CD4-positive, alpha-beta T cell (primary cell): ENCODE data around the gene USP3. TPM values are rescaled to one million over a fixed set of nuclear protein-coding genes. Genes with fewer than 3 reads are reported as not detected.

Experiments used
- ATAC-seq: fragments of 200-7000 bp; cut with Tn5 transposase; one replicate; pipeline ENCODE4 v1.10.0; 2022; ENCODE audit warnings: mild to moderate bottlenecking; ENCODE audit not compliant: poor library complexity
- CTCF ChIA-PET: fragments of 350-600 bp; sonication (Branson Sonifier 250); formaldehyde crosslinking; loops from one replicate; lab custom pipeline; 2021; ENCODE audit warnings: antibody characterized with exemption, inconsistent platforms; lab: Charles Lee
- POLR2A ChIA-PET: fragments of 350-600 bp; sonication (Branson Sonifier 250); formaldehyde crosslinking; loops from one replicate; lab custom pipeline; 2021; ENCODE audit warnings: antibody characterized with exemption, inconsistent platforms; lab: Charles Lee
- DNase-seq, 14 experiments: peaks; one replicate each; pipeline ENCODE4 v3.0.0-alpha.2; 2013 to 2020; ENCODE audit warnings: mixed read lengths in 2 of 14
- H3K27ac ChIP-seq, 2 donors: one replicate each; pipeline versions ENCODE4 v1.5.1 to v1.7.0; 2013; ENCODE audit warnings: low read length in 2 of 2, low read depth in 1 of 2, mild to moderate bottlenecking in 1 of 2
- H3K27me3 ChIP-seq, 2 experiments: 1 replicate in 1 of 2; 2 replicates in 1 of 2; pipeline versions ENCODE4 v1.6.1 to v1.7.0; 2013; ENCODE audit warnings: low read length in 2 of 2, control low read depth in 1 of 2, mild to moderate bottlenecking in 1 of 2, moderate library complexity in 1 of 2; ENCODE audit not compliant: insufficient read depth in 2 of 2, control insufficient read depth in 1 of 2
- H3K36me3 ChIP-seq: one replicate; pipeline ENCODE4 v1.6.1; 2013; ENCODE audit warnings: low read length, control low read depth; ENCODE audit not compliant: insufficient read depth
- H3K4me1 ChIP-seq: one replicate; pipeline ENCODE4 v1.6.1; 2013; ENCODE audit warnings: low read length, control low read depth; ENCODE audit not compliant: insufficient read depth
- H3K4me3 ChIP-seq: one replicate; pipeline ENCODE4 v1.5.1; 2013; ENCODE audit warnings: mild to moderate bottlenecking, low read length, moderate library complexity
- H3K9me3 ChIP-seq, 2 experiments: 1 replicate in 1 of 2; 2 replicates in 1 of 2; pipeline versions ENCODE4 v1.6.1 to v1.7.0; 2013; ENCODE audit warnings: low read length in 2 of 2, mild to moderate bottlenecking in 2 of 2, control low read depth in 1 of 2, moderate library complexity in 1 of 2; ENCODE audit not compliant: control insufficient read depth in 1 of 2, insufficient read depth in 1 of 2
- H3K27ac Mint-ChIP-seq: one replicate; pipeline ENCODE4 v1.8.0; 2020; ENCODE audit warnings: mixed read lengths
- H3K27me3 Mint-ChIP-seq: one replicate; pipeline ENCODE4 v1.8.0; 2021; ENCODE audit warnings: mixed read lengths
- H3K36me3 Mint-ChIP-seq: one replicate; pipeline ENCODE4 v1.8.0; 2021; ENCODE audit warnings: low read depth, mixed read lengths
- H3K4me1 Mint-ChIP-seq: one replicate; pipeline ENCODE4 v1.8.0; 2021; ENCODE audit warnings: low read depth, mixed read lengths
- H3K4me3 Mint-ChIP-seq: one replicate; pipeline ENCODE4 v1.8.0; 2020; ENCODE audit warnings: mild to moderate bottlenecking, mixed read lengths
- H3K9me3 Mint-ChIP-seq: one replicate; pipeline ENCODE4 v1.8.0; 2020; ENCODE audit warnings: mixed read lengths
- intact Hi-C, 2 experiments: fragments of 100-400 bp; cut with DNase I in 1 of 2; cut with micrococcal nuclease in 1 of 2; formaldehyde crosslinking; loops; one replicate each; pipeline versions ENCODE4 v1.15.1 to v1.9.0; 2023 to 2025; cut with DNase I, micrococcal nuclease
- total RNA-seq, 174 experiments: library from RNA in 2 of 174; stranded (reverse) in 2 of 174; gene quantifications; one replicate each; pipeline ENCODE4 v1.2.3 and lab custom pipeline; 2021 to 2026
- TF ChIP-seq, protein P1 (sequence below): fragments of 200-600 bp; IDR thresholded peaks from one replicate; pipeline ENCODE4 v1.8.0; 2022; ENCODE audit warnings: antibody characterized with exemption, mild to moderate bottlenecking

The USP3 gene
- total RNA-seq, 2 experiments from 2014 or later: 280 to 282 TPM

GRCh38 chr15:63504979-63505841, 817 bp downstream of the USP3 start:
- Histone ChIP-seq H3K27ac (peak overlapping the region; percentile 87 to 99), H3K9me3 (no peaks in the 10 kb centered on the region), H3K27me3 (no peaks in the 10 kb centered on the region), H3K4me1 (peaks cover 52% of the 10 kb centered on the region), H3K36me3 (no peaks in the 10 kb centered on the region), H3K4me3 (peak overlapping the region; percentile 93)
- CTCF ChIA-PET: interaction anchor here (0.8 to 9.0 kb wide), 15 partner anchors 8 to 94 kb away, joined by 3 to 65 read pairs (median 6); no protein-coding TSS in a partner anchor
- Mint-ChIP-seq H3K36me3 (peaks cover 25% of the 10 kb centered on the region), H3K4me3 (peak overlapping the region; percentile 96), H3K9me3 (no peaks in the 10 kb centered on the region), H3K4me1 (peaks cover 77% of the 10 kb centered on the region), H3K27me3 (no peaks in the 10 kb centered on the region), H3K27ac (peak overlapping the region; percentile 92)
- peak in 13 of 14 experiments; percentile 19 to 72 (median 38) for DNase-seq
- no peak for ATAC-seq
- intact Hi-C loops: loop anchor here (1.0 to 10.0 kb wide), 7 partner anchors 18 to 590 kb away; partner anchors contain the start of genes CIAO2A (in 1 of the 2), FBXL22 (in 1 of the 2) and SNX1 (in 1 of the 2)
- POLR2A ChIA-PET: interaction anchor here (0.6 to 8.7 kb wide), 28 partner anchors 8 to 1792 kb away, joined by 3 to 367 read pairs (median 8); partner anchors contain the start of genes CIAO2A and RPS27L
- TF ChIP-seq, protein P1, sequence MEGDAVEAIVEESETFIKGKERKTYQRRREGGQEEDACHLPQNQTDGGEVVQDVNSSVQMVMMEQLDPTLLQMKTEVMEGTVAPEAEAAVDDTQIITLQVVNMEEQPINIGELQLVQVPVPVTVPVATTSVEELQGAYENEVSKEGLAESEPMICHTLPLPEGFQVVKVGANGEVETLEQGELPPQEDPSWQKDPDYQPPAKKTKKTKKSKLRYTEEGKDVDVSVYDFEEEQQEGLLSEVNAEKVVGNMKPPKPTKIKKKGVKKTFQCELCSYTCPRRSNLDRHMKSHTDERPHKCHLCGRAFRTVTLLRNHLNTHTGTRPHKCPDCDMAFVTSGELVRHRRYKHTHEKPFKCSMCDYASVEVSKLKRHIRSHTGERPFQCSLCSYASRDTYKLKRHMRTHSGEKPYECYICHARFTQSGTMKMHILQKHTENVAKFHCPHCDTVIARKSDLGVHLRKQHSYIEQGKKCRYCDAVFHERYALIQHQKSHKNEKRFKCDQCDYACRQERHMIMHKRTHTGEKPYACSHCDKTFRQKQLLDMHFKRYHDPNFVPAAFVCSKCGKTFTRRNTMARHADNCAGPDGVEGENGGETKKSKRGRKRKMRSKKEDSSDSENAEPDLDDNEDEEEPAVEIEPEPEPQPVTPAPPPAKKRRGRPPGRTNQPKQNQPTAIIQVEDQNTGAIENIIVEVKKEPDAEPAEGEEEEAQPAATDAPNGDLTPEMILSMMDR: peak; percentile 9

- no peaks in the 10 kb centered on the region for H3K9me3 Mint-ChIP-seq
- no peaks in the 10 kb centered on the region for H3K9me3 ChIP-seq
- H3K27me3 ChIP-seq: no peaks in the 10 kb centered on the region
- TF ChIP-seq, protein P1: no peak
- H3K27me3 Mint-ChIP-seq: no peaks in the 10 kb centered on the region
- peaks cover 49% of the 10 kb centered on the region for H3K4me1 ChIP-seq
- ATAC-seq (no peak), DNase-seq (no peak)
- peak overlapping the region; percentile 96 for H3K4me3 Mint-ChIP-seq
- peaks cover 25% of the 10 kb centered on the region for H3K36me3 Mint-ChIP-seq
- peak overlapping the region; percentile 92 for H3K27ac Mint-ChIP-seq
- intact Hi-C loops: loop anchor here (1.0 to 10.0 kb wide), 9 partner anchors 9 to 589 kb away; partner anchors contain the start of genes CIAO2A (in 1 of the 2), FBXL22 (in 1 of the 2) and SNX1 (in 1 of the 2)
- ChIA-PET CTCF (interaction anchor here (0.8 to 9.0 kb wide), 13 partner anchors 9 to 94 kb away, joined by 3 to 65 read pairs (median 6); no protein-coding TSS in a partner anchor), POLR2A (interaction anchor here (0.6 to 8.7 kb wide), 21 partner anchors 8 to 1792 kb away, joined by 3 to 367 read pairs (median 16); partner anchors contain the start of gene CIAO2A)
- peak overlapping the region; percentile 93 for H3K4me3 ChIP-seq
- H3K27ac ChIP-seq: peak overlapping the region; percentile 87 to 99
- H3K4me1 Mint-ChIP-seq: peaks cover 77% of the 10 kb centered on the region
- no peaks in the 10 kb centered on the region for H3K36me3 ChIP-seq
Measured at GRCh38 chr15:63505842-63506222, 1.4 kb downstream of the USP3 start.

- POLR2A ChIA-PET: interaction anchor here (1.2 to 8.7 kb wide), 12 partner anchors 10 to 93 kb away, joined by 3 to 367 read pairs (median 28); no protein-coding TSS in a partner anchor
- H3K9me3 Mint-ChIP-seq: no peaks in the 10 kb centered on the region
- peaks cover 77% of the 10 kb centered on the region for H3K4me1 Mint-ChIP-seq
- Histone ChIP-seq H3K4me1 (peaks cover 41% of the 10 kb centered on the region), H3K27ac (peak overlapping the region; percentile 87 to 99), H3K36me3 (no peaks in the 10 kb centered on the region), H3K27me3 (no peaks in the 10 kb centered on the region), H3K4me3 (peak overlapping the region; percentile 93), H3K9me3 (no peaks in the 10 kb centered on the region)
- no peaks in the 10 kb centered on the region for H3K27me3 Mint-ChIP-seq
- intact Hi-C loops: loop anchor here (1.0 to 10.0 kb wide), 8 partner anchors 9 to 588 kb away; partner anchors contain the start of genes CIAO2A (in 1 of the 2), FBXL22 (in 1 of the 2) and SNX1 (in 1 of the 2)
- CTCF ChIA-PET: interaction anchor here (0.7 to 9.0 kb wide), 10 partner anchors 9 to 81 kb away, joined by 3 to 65 read pairs (median 14); no protein-coding TSS in a partner anchor
- peak overlapping the region; percentile 96 for H3K4me3 Mint-ChIP-seq
- ATAC-seq: no peak
- H3K36me3 Mint-ChIP-seq: peaks cover 25% of the 10 kb centered on the region
- peak overlapping the region; percentile 92 for H3K27ac Mint-ChIP-seq
- TF ChIP-seq, protein P1: no peak
- peak in 4 of 14 experiments; percentile 51 to 72 (median 65) for DNase-seq
Measured at GRCh38 chr15:63506537-63507035, 2.2 kb downstream of the USP3 start.
